Measurements from ENCODE around the gene FHL5. TPM values are rescaled to one million over a fixed set of nuclear protein-coding genes. Genes with fewer than 3 reads are reported as not detected.
"Not testable (repeated sequence)": the region's sequence is repeated elsewhere in the genome, so short reads cannot be mapped to it uniquely, and the experiment has no call there.

FHL5 gene
- not detected for total RNA-seq

- CTCF ChIA-PET = no interaction called here
- H3K36me3 Mint-ChIP-seq = no peaks in the 10 kb centered on the region
- no peaks in the 10 kb centered on the region for H3K9me3 Mint-ChIP-seq (ENCODE audit: low read depth)
- no peaks in the 10 kb centered on the region for H3K4me1 Mint-ChIP-seq
- H3K27ac Mint-ChIP-seq = no peak within 1 kb of the TSS
- DNase-seq = no peak
- no peak within 1 kb of the TSS for H3K4me3 Mint-ChIP-seq
- ATAC-seq = no peak
- peaks cover 15% of the 10 kb centered on the region for H3K27me3 Mint-ChIP-seq
These were observed at the start of gene FHL5 for GRCh38 chr6:96562886-96563285. Gene FHL5, plus strand, starts transcription at chr6:96563128. Its CDS starts 40,486 bp downstream, at chr6:96603614.

GRCh38 chr6:96520171-96521115 lies 42.5 kb upstream of the FHL5 start:
- Mint-ChIP-seq H3K27ac (peak overlapping the region; percentile 57), H3K4me3 (peak overlapping the region; percentile 91), H3K9me3 (ENCODE audit: low read depth) (no peaks in the 10 kb centered on the region), H3K36me3 (peaks cover 13% of the 10 kb centered on the region), H3K4me1 (peaks cover 18% of the 10 kb centered on the region), H3K27me3 (no peaks in the 10 kb centered on the region)
- ATAC-seq (no peak), DNase-seq (no peak)
- CTCF ChIA-PET = no interaction called here

GRCh38 chr6:96521306-96521643 lies 41.7 kb upstream of the FHL5 start:
- H3K27me3 Mint-ChIP-seq = no peaks in the 10 kb centered on the region
- DNase-seq = no peak
- H3K27ac Mint-ChIP-seq = peak overlapping the region; percentile 99
- ATAC-seq = no peak
- H3K36me3 Mint-ChIP-seq = peaks cover 17% of the 10 kb centered on the region
- CTCF ChIA-PET = no interaction called here
- no peaks in the 10 kb centered on the region for H3K9me3 Mint-ChIP-seq (ENCODE audit: low read depth)
- peaks cover 19% of the 10 kb centered on the region for H3K4me1 Mint-ChIP-seq
- H3K4me3 Mint-ChIP-seq = peak overlapping the region; percentile 91

- DNase-seq = peak; percentile 96
- Mint-ChIP-seq H3K9me3 (ENCODE audit: low read depth) (no peaks in the 10 kb centered on the region), H3K4me1 (peaks cover 20% of the 10 kb centered on the region), H3K4me3 (peak within 1 kb of the TSS; percentile 91), H3K27ac (peak within 1 kb of the TSS; percentile 99), H3K36me3 (peaks cover 21% of the 10 kb centered on the region), H3K27me3 (no peaks in the 10 kb centered on the region)
- ATAC-seq = peak; percentile 97
- CTCF ChIA-PET = interaction anchor here (1.8 kb wide), 1 partner anchor 22 kb away, joined by 4 read pairs; no protein-coding TSS in a partner anchor
These were observed 41.1 kb upstream of the FHL5 start, which contains the start of gene UFL1 for GRCh38 chr6:96521644-96522464. Gene UFL1, plus strand, starts transcription at chr6:96521806. Its CDS starts 68 bp downstream, at chr6:96521874.

GRCh38 chr6:96522465-96523009 lies 40.4 kb upstream of the FHL5 start:
- peaks cover 20% of the 10 kb centered on the region for H3K4me1 Mint-ChIP-seq
- CTCF ChIA-PET = interaction anchor here (1.8 kb wide), 1 partner anchor 21 kb away, joined by 4 read pairs; no protein-coding TSS in a partner anchor
- peak; percentile 57 for DNase-seq

GRCh38 chr6:96528193-96528592 lies 34.7 kb upstream of the FHL5 start:
- Mint-ChIP-seq H3K9me3 (ENCODE audit: low read depth) (no peaks in the 10 kb centered on the region), H3K4me3 (no peak overlapping the region), H3K27ac (no peak overlapping the region), H3K36me3 (peaks cover 53% of the 10 kb centered on the region), H3K4me1 (peaks cover 17% of the 10 kb centered on the region), H3K27me3 (no peaks in the 10 kb centered on the region)
- CTCF ChIA-PET = no interaction called here
- ATAC-seq (no peak), DNase-seq (no peak)

More at GRCh38 chr6:96522465-96523009, 40.4 kb upstream of the FHL5 start:
- H3K27ac Mint-ChIP-seq = peak overlapping the region; percentile 99
- no peaks in the 10 kb centered on the region for H3K27me3 Mint-ChIP-seq
- no peaks in the 10 kb centered on the region for H3K9me3 Mint-ChIP-seq (ENCODE audit: low read depth)
- H3K36me3 Mint-ChIP-seq = peaks cover 25% of the 10 kb centered on the region
- peak; percentile 23 for ATAC-seq
- H3K4me3 Mint-ChIP-seq = peak overlapping the region; percentile 91

GRCh38 chr6:96532399-96532798 lies 30.5 kb upstream of the FHL5 start:
- Mint-ChIP-seq H3K27ac (no peak overlapping the region), H3K36me3 (peaks cover 49% of the 10 kb centered on the region)
- CTCF ChIA-PET = no interaction called here

GRCh38 chr6:96537726-96538125 lies 25.2 kb upstream of the FHL5 start:
- Mint-ChIP-seq H3K4me3 (no peak overlapping the region), H3K27me3 (no peaks in the 10 kb centered on the region), H3K4me1 (no peaks in the 10 kb centered on the region), H3K36me3 (peaks cover 31% of the 10 kb centered on the region), H3K27ac (no peak overlapping the region), H3K9me3 (ENCODE audit: low read depth) (no peaks in the 10 kb centered on the region)
- ATAC-seq = no peak
- no peak for DNase-seq
- CTCF ChIA-PET = no interaction called here

More at GRCh38 chr6:96532399-96532798, 30.5 kb upstream of the FHL5 start:
- no peak for DNase-seq
- no peak for ATAC-seq
- no peaks in the 10 kb centered on the region for H3K9me3 Mint-ChIP-seq (ENCODE audit: low read depth)
- peaks cover 12% of the 10 kb centered on the region for H3K4me1 Mint-ChIP-seq
- no peak overlapping the region for H3K4me3 Mint-ChIP-seq
- no peaks in the 10 kb centered on the region for H3K27me3 Mint-ChIP-seq

- Mint-ChIP-seq H3K27me3 (no peaks in the 10 kb centered on the region), H3K9me3 (ENCODE audit: low read depth) (no peaks in the 10 kb centered on the region), H3K4me1 (no peaks in the 10 kb centered on the region), H3K4me3 (no peak overlapping the region), H3K36me3 (peaks cover 37% of the 10 kb centered on the region), H3K27ac (no peak overlapping the region)
- CTCF ChIA-PET = no interaction called here
- ATAC-seq = no peak
- DNase-seq = no peak
These were observed 20.2 kb upstream of the FHL5 start for GRCh38 chr6:96542702-96543101.

GRCh38 chr6:96545882-96546281 lies 17.0 kb upstream of the FHL5 start:
- Mint-ChIP-seq H3K4me3 (no peak overlapping the region), H3K9me3 (ENCODE audit: low read depth) (no peaks in the 10 kb centered on the region), H3K4me1 (no peaks in the 10 kb centered on the region), H3K36me3 (peaks cover 38% of the 10 kb centered on the region), H3K27me3 (no peaks in the 10 kb centered on the region), H3K27ac (no peak overlapping the region)
- no peak for DNase-seq
- CTCF ChIA-PET = interaction anchor here (0.9 kb wide), 1 partner anchor 10 kb away, joined by 3 read pairs; no protein-coding TSS in a partner anchor
- no peak for ATAC-seq

- DNase-seq (no peak), ATAC-seq (no peak)
- Mint-ChIP-seq H3K36me3 (peaks cover 49% of the 10 kb centered on the region), H3K27me3 (no peaks in the 10 kb centered on the region), H3K27ac (no peak overlapping the region), H3K4me1 (no peaks in the 10 kb centered on the region), H3K4me3 (no peak overlapping the region), H3K9me3 (ENCODE audit: low read depth) (no peaks in the 10 kb centered on the region)
- CTCF ChIA-PET = no interaction called here
These were observed 15.3 kb upstream of the FHL5 start for GRCh38 chr6:96547654-96548053.

- ATAC-seq (no peak), DNase-seq (no peak)
- no peak overlapping the region for H3K27ac Mint-ChIP-seq
- H3K9me3 Mint-ChIP-seq (ENCODE audit: low read depth) = no peaks in the 10 kb centered on the region
- no peak overlapping the region for H3K4me3 Mint-ChIP-seq
- H3K27me3 Mint-ChIP-seq = peaks cover 2% of the 10 kb centered on the region
- H3K4me1 Mint-ChIP-seq = no peaks in the 10 kb centered on the region
- H3K36me3 Mint-ChIP-seq = peaks cover 48% of the 10 kb centered on the region
- CTCF ChIA-PET = no interaction called here
These were observed 8.4 kb upstream of the FHL5 start for GRCh38 chr6:96554558-96554957.

GRCh38 chr6:96559740-96560139 lies 3.2 kb upstream of the FHL5 start:
- H3K4me1 Mint-ChIP-seq; CTCF ChIA-PET; H3K4me3 Mint-ChIP-seq; DNase-seq; H3K27ac Mint-ChIP-seq; H3K9me3 Mint-ChIP-seq (ENCODE audit: low read depth); H3K27me3 Mint-ChIP-seq; ATAC-seq: not testable (repeated sequence)
- H3K36me3 Mint-ChIP-seq = peaks cover 13% of the 10 kb centered on the region

Measured in activated CD8-positive, alpha-beta memory T cell treated with anti-CD3 and anti-CD28 coated beads, Interleukin-2, amount 10 ng/mL, durations not matched to agents 7 days and 5 days (primary cell).